ENCODE measurements around the gene CD72.

GRCh38 chr9:35656348-35656747 is 38.1 kb upstream of the CD72 start:
- TF ChIP-seq CEBPB (IDR thresholded peaks at IDR 0.05) (no peak), NPAS2 (CRISPR knock-in tag; IDR thresholded peaks at IDR 0.05; ENCODE audit: borderline replicate concordance) (no peak), POLR2A (IDR thresholded peaks at IDR 0.05; ENCODE audit: low read length) (no peak), CTCF (IDR thresholded peaks at IDR 0.05) (no peak), SREBF2 (IDR thresholded peaks at IDR 0.05) (no peak), CHD2 (IDR thresholded peaks at IDR 0.05; ENCODE audit: low read length, partially characterized antibody) (no peak), USF2 (IDR thresholded peaks at IDR 0.05) (no peak), CBX8 (IDR thresholded peaks at IDR 0.05) (no peak), PBX3 (IDR thresholded peaks at IDR 0.05) (no peak), SMC3 (IDR thresholded peaks at IDR 0.05) (no peak)

Measured in A549 (cell line).